NCI-H2107 (cell line): ENCODE data around the gene ABCB6.
A peak's percentile ranks its signal among the peaks of the same experiment; 100 is the strongest.

Source experiments
- DNase-seq: peaks from one replicate; lab custom pipeline; 2025; lab: John Stamatoyannopoulos, UW

The ABCB6 gene

GRCh38 chr2:219245148-219245898 is 26.6 kb upstream of the ABCB6 start, which contains the start of the genes GLB1L and STK16:
TSS of gene GLB1L (minus strand) at chr2:219245444. CDS start at chr2:219243573, 1,871 bp downstream.
TSS of gene STK16 (plus strand) at chr2:219245479. CDS start at chr2:219246000, 521 bp downstream.
- peak; percentile 77 for DNase-seq

- DNase-seq, result no peak
Observed at GRCh38 chr2:219244789-219245147, 26.0 kb upstream of the ABCB6 start.

- DNase-seq, result no peak
Observed at GRCh38 chr2:219243291-219243761, 24.6 kb upstream of the ABCB6 start.

- DNase-seq, result no peak
Observed at GRCh38 chr2:219234331-219234730, 15.6 kb upstream of the ABCB6 start.

- DNase-seq, result no peak
Observed at GRCh38 chr2:219230059-219230540, 11.3 kb upstream of the ABCB6 start.

- DNase-seq, result peak; percentile 95
Observed at GRCh38 chr2:219229305-219230058, 10.7 kb upstream of the ABCB6 start, which contains the start of the genes ANKZF1 and ATG9A. TSS of gene ANKZF1 (plus strand) at chr2:219229806. CDS start at chr2:219230258, 452 bp downstream. TSS of gene ATG9A (minus strand) at chr2:219229636. CDS start at chr2:219228024, 1,612 bp downstream.

GRCh38 chr2:219228911-219229304 is 10.2 kb upstream of the ABCB6 start:
- no peak for DNase-seq

- no peak for DNase-seq
Observed at GRCh38 chr2:219228041-219228910, 9.5 kb upstream of the ABCB6 start.

GRCh38 chr2:219225350-219225749 is 6.6 kb upstream of the ABCB6 start:
- no peak for DNase-seq

GRCh38 chr2:219223831-219224610 is 5.3 kb upstream of the ABCB6 start:
- DNase-seq, result no peak

- no peak for DNase-seq
Observed at GRCh38 chr2:219221957-219222518, 3.3 kb upstream of the ABCB6 start.

- no peak for DNase-seq
Observed at GRCh38 chr2:219220652-219221402, 2.1 kb upstream of the ABCB6 start.

GRCh38 chr2:219219784-219220532 is 1.2 kb upstream of the ABCB6 start:
- no peak for DNase-seq

- no peak for DNase-seq
Observed at GRCh38 chr2:219218217-219218731, 484 bp downstream of the ABCB6 start.

- no peak for DNase-seq
Observed at GRCh38 chr2:219216535-219216915, 2.2 kb downstream of the ABCB6 start.

- DNase-seq, result no peak
Observed at GRCh38 chr2:219215871-219216534, 2.8 kb downstream of the ABCB6 start.

GRCh38 chr2:219214786-219215185 is 4.0 kb downstream of the ABCB6 start:
- no peak for DNase-seq

GRCh38 chr2:219214141-219214540 is 4.6 kb downstream of the ABCB6 start:
- DNase-seq, result no peak
